Head of caudate nucleus (tissue), 42 donors: ENCODE data around the gene STX10.

Experiments used
- DNase-seq, 42 donors: peaks; one replicate each; pipeline versions ENCODE4 v3.0.0 to v3.0.0-alpha.2; 2020 to 2021; ENCODE audit warnings: mixed read lengths in 7 of 42
- intact Hi-C: fragments of 100-400 bp; cut with DNase I; formaldehyde crosslinking; loops from one replicate; pipeline ENCODE4 v1.15.0; 2022

The STX10 gene

GRCh38 chr19:13127811-13128575, 22.2 kb downstream of the STX10 start:
- DNase-seq, result no peak
- intact Hi-C loops, result no loop called here

GRCh38 chr19:13127051-13127450, 23.1 kb downstream of the STX10 start:
- intact Hi-C loops, result no loop called here
- DNase-seq, result no peak

GRCh38 chr19:13122980-13123957, 26.9 kb downstream of the STX10 start:
- DNase-seq, result peak in 28 of 42 donors; percentile 30 to 80 (median 60)
- intact Hi-C loops, result no loop called here

- intact Hi-C loops, result no loop called here
- DNase-seq, result no peak
These were observed 27.8 kb downstream of the STX10 start for GRCh38 chr19:13122275-13122878.

- intact Hi-C loops, result no loop called here
These were observed 28.5 kb downstream of the STX10 start for GRCh38 chr19:13121551-13122274.

GRCh38 chr19:13120817-13121216, 29.4 kb downstream of the STX10 start:
- peak in 1 of 42 donors; percentile 36 for DNase-seq
- intact Hi-C loops, result no loop called here

More at GRCh38 chr19:13121551-13122274, 28.5 kb downstream of the STX10 start:
- no peak for DNase-seq

GRCh38 chr19:13120031-13120430, 30.1 kb downstream of the STX10 start:
- intact Hi-C loops, result no loop called here
- no peak for DNase-seq

GRCh38 chr19:13119627-13120026, 30.5 kb downstream of the STX10 start:
- no peak for DNase-seq
- intact Hi-C loops, result no loop called here

- DNase-seq, result peak in 3 of 42 donors; percentile 27 to 50 (median 34)
- intact Hi-C loops, result no loop called here
These were observed 31.6 kb downstream of the STX10 start for GRCh38 chr19:13118424-13119193.

GRCh38 chr19:13117772-13118423, 32.3 kb downstream of the STX10 start, which contains the start of gene NACC1:
Gene NACC1 (plus strand): TSS chr19:13118264. CDS start chr19:13135208, 16,944 bp downstream.
- intact Hi-C loops, result loop anchor here (2.0 kb wide), 1 partner anchor 33 kb away; the partner anchor contains the start of genes IER2 and STX10

GRCh38 chr19:13117176-13117771, 32.9 kb downstream of the STX10 start:
- intact Hi-C loops, result loop anchor here (2.0 kb wide), 1 partner anchor 34 kb away; the partner anchor contains the start of genes IER2 and STX10
- no peak for DNase-seq

More at GRCh38 chr19:13117772-13118423, 32.3 kb downstream of the STX10 start, which contains the start of gene NACC1:
- peak; percentile 75 to 97 (median 93) for DNase-seq

- intact Hi-C loops, result loop anchor here (2.0 kb wide), 1 partner anchor 34 kb away; the partner anchor contains the start of genes IER2 and STX10
- DNase-seq, result peak; percentile 87 to 98 (median 94)
These were observed 33.6 kb downstream of the STX10 start, which contains the start of gene TRMT1 for GRCh38 chr19:13116282-13117175. Gene TRMT1 (minus strand): TSS chr19:13116740. CDS start chr19:13116399, 341 bp downstream.

- intact Hi-C loops, result loop anchor here (2.0 kb wide), 1 partner anchor 35 kb away; the partner anchor contains the start of genes IER2 and STX10
- no peak for DNase-seq
These were observed 34.3 kb downstream of the STX10 start for GRCh38 chr19:13115936-13116281.

- intact Hi-C loops, result no loop called here
- DNase-seq, result no peak
These were observed 37.6 kb downstream of the STX10 start for GRCh38 chr19:13112555-13112954.

GRCh38 chr19:13110099-13110610, 40.0 kb downstream of the STX10 start:
- intact Hi-C loops, result no loop called here
- DNase-seq, result no peak
